Heart right ventricle (tissue), 16 donors: ENCODE data around the gene EIF2B4. TPM values are rescaled to one million over a fixed set of nuclear protein-coding genes. Genes with fewer than 3 reads are reported as not detected.

Source experiments
- ATAC-seq, 8 donors: fragments of 200-7000 bp; cut with Tn5 transposase; one replicate each; pipeline ENCODE4 v1.9.1; 2020; ENCODE audit warnings: mild to moderate bottlenecking in 8 of 8, moderate library complexity in 8 of 8, moderate number of reproducible peaks in 1 of 8
- DNase-seq, 2 donors: peaks; one replicate each; pipeline ENCODE4 v3.0.0-alpha.2; 2020
- H3K27ac ChIP-seq, 10 donors: fragments of 200-600 bp; sonication (generic) in 2 of 10; one replicate each; pipeline versions ENCODE4 v1.5.0 to v1.8.0; 2020 to 2022; ENCODE audit warnings: mild to moderate bottlenecking in 3 of 10
- H3K27me3 ChIP-seq, 7 donors: fragments of 200-600 bp; one replicate each; pipeline ENCODE4 v1.8.0; 2021 to 2022; ENCODE audit warnings: mild to moderate bottlenecking in 2 of 7
- H3K36me3 ChIP-seq, 9 donors: fragments of 200-600 bp; sonication (generic) in 1 of 9; one replicate each; pipeline versions ENCODE4 v1.5.0 to v1.8.0; 2020 to 2022; ENCODE audit warnings: mild to moderate bottlenecking in 2 of 9
- H3K4me1 ChIP-seq, 9 donors: fragments of 200-600 bp; sonication (generic) in 1 of 9; one replicate each; pipeline versions ENCODE4 v1.5.0 to v1.8.0; 2020 to 2022; ENCODE audit warnings: mild to moderate bottlenecking in 4 of 9
- H3K4me3 ChIP-seq, 10 donors: fragments of 200-600 bp; sonication (generic) in 2 of 10; one replicate each; pipeline versions ENCODE4 v1.5.0 to v1.8.0; 2020 to 2022; ENCODE audit warnings: mild to moderate bottlenecking in 7 of 10, moderate library complexity in 2 of 10
- H3K9me3 ChIP-seq, 11 donors: fragments of 200-600 bp in 10 of 11; sonication (generic) in 2 of 11; one replicate each; pipeline versions ENCODE4 v1.5.0 to v1.8.0; 2013 to 2022; ENCODE audit warnings: mild to moderate bottlenecking in 2 of 11, control low read depth in 1 of 11, moderate library complexity in 1 of 11
- WGBS, 2 donors: extraction: QIAGEN DNeasy Blood & Tissue Kit; methylation state at CpG; one replicate each; pipeline ENCODE4 v1.1.7; 2013; ENCODE audit warnings: inconsistent platforms in 1 of 2; 5-methylcytosine and 5-hydroxymethylcytosine counted together
- intact Hi-C, 10 donors: fragments of 100-400 bp; cut with DNase I; formaldehyde crosslinking; loops; one replicate each; pipeline versions ENCODE4 v1.11.1 to v1.14.2; 2022
- polyA plus RNA-seq, 2 donors: library from polyadenylated mRNA; stranded (reverse); fragments of 200-250 nt; gene quantifications; one replicate each; pipeline ENCODE4 v1.2.3, GENCODE V29; 2013
- total RNA-seq, 10 donors: library from RNA; stranded (reverse); fragmentation: NEBNext Ultra II Directional in 3 of 10; extraction: Animal tissue kit (Norgen Biotek cat#: 25700) in 3 of 10; gene quantifications; one replicate each; pipeline versions ENCODE4 v1.2.1 to v1.2.4, GENCODE V29; 2021 to 2023
- TF ChIP-seq, protein P1 (sequence below), 9 donors: fragments of 200-600 bp; sonication (generic) in 2 of 9; IDR thresholded peaks; one replicate each; pipeline versions ENCODE4 v1.5.0 to v1.8.0; 2021 to 2022; ENCODE audit warnings: antibody characterized with exemption in 9 of 9, mild to moderate bottlenecking in 5 of 9, moderate library complexity in 1 of 9
- donor health status: Arrhythmogenic right ventricular cardiomyopathy.
- donor health status: ischemic (EF 13 %, LVEDD 7.1; RV severe dilation, severe dysfunction).
- donor health status: healthy with polysubstance abuse.
- donor health status: DM: no; HTN: yes; CAD: no.
- donor health status: DM: no; HTN: no; CAD: no.
- donor health status: ischemic (EF 25% LVEDD 6.9; RV normal size, moderate dysfunction).
- donor health status: ischemic (EF 25% LVEDD 5.7; RV mildly dilated, moderate dysfunction).
- donor health status: healthy.
- donor health status: DM: yes; HTN: yes; CAD: no.
- donor health status: Ischemic cardiomyopathy.
- donor health status: ischemic (EF 35%, LVEDD 5.7; RV mildly dilated, moderate dysfunction).
- donor health status: nonischemic (EF 11% LVEDD 7.7; RV severe dilation, severe dysfunction).
- donor health status: DM: yes; HTN: yes; CAD: no.
- donor health status: PGD.
- donor health status: ischemic (EF 29% LVEDD 5.4; RV normal size, mild dysfunction).
- donor health status: nonischemic (EF 23%, LVEDD 6.1; RV moderate dilation, normal function).

Gene EIF2B4
- total and polyA plus RNA-seq, 12 donors: 26.4 to 70.7 (median 36.3) TPM

GRCh38 chr2:27350106-27350693 lies 19.9 kb downstream of the EIF2B4 start:
- DNase-seq: no peak
- intact Hi-C loops: loop anchor here in 2 of 10 donors (5.0 to 10.0 kb wide), 2 partner anchors 135 to 218 kb away; partner anchors contain the start of genes ATRAID (in 1 of the 2), CAD (in 1 of the 2), PREB (in 1 of the 2) and SLC5A6 (in 1 of the 2)
- TF ChIP-seq, protein P1, sequence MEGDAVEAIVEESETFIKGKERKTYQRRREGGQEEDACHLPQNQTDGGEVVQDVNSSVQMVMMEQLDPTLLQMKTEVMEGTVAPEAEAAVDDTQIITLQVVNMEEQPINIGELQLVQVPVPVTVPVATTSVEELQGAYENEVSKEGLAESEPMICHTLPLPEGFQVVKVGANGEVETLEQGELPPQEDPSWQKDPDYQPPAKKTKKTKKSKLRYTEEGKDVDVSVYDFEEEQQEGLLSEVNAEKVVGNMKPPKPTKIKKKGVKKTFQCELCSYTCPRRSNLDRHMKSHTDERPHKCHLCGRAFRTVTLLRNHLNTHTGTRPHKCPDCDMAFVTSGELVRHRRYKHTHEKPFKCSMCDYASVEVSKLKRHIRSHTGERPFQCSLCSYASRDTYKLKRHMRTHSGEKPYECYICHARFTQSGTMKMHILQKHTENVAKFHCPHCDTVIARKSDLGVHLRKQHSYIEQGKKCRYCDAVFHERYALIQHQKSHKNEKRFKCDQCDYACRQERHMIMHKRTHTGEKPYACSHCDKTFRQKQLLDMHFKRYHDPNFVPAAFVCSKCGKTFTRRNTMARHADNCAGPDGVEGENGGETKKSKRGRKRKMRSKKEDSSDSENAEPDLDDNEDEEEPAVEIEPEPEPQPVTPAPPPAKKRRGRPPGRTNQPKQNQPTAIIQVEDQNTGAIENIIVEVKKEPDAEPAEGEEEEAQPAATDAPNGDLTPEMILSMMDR (IDR thresholded peaks at IDR 0.05): no peak
- Histone ChIP-seq H3K4me1 (peaks cover 0 to 25% (median 13%) of the 10 kb centered on the region in 9 donors), H3K27ac (no peak overlapping the region), H3K36me3 (peaks cover 0 to 18% (median 0%) of the 10 kb centered on the region in 9 donors), H3K4me3 (no peak overlapping the region), H3K9me3 (no peaks in the 10 kb centered on the region), H3K27me3 (no peaks in the 10 kb centered on the region)
- no peak for ATAC-seq
- WGBS, 2 donors: 87% methylated on average over 7 of the region's 7 CpGs

DNA sequence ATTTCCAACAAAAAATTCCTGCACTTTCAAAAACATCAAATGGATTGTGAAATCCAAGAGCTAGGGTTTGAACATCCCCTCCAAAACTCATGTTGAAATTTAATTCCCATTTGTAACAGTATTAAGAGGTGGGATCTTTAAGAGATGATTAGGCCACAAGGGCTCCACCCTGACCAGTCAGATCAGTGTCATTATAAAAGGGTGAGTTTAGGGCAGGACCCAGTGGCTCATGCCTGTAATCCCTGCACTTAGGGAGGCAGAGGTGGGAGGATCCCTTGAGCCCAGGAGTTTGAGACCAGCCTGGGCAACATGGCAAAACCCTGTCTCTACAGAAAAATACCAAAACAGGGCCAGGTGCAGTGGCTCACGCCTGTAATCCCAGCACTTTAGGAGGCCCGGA lies 22.5 kb downstream of the EIF2B4 start:
- Histone ChIP-seq H3K4me3 (no peak overlapping the region), H3K9me3 (no peaks in the 10 kb centered on the region), H3K4me1 (peaks cover 0 to 6% (median 0%) of the 10 kb centered on the region in 9 donors), H3K27me3 (no peaks in the 10 kb centered on the region), H3K27ac (no peak overlapping the region), H3K36me3 (peaks cover 0 to 27% (median 6%) of the 10 kb centered on the region in 9 donors)
- peak in 1 of 8 donors; percentile 51 for ATAC-seq
- 89 to 95% methylated on average over 2 of the region's 2 CpGs for WGBS, 2 donors
- TF ChIP-seq, protein P1 (IDR thresholded peaks at IDR 0.05): no peak
- no peak for DNase-seq
- intact Hi-C loops: no loop called here

DNA sequence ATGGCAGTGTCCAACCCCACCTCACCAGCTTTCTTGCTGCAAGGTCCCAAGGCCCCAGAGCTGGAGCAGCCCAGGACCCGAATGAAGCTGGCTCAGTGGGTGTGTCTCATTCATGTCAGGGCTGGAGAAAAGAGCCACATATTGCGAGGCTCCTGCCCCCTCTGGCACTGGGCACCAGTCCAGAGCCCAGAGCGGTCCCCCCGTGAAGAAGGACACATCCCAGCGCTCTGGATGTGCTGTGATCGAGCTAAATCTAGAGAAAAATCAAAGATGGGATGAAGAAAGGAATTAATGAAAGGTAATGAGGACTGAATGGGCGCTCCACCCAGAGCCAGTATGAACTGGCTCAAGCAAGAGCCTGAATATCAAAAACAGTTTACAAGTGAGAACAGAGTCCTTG lies 34.0 kb downstream of the EIF2B4 start:
- 96 to 98% methylated on average over 7 of the region's 7 CpGs for WGBS, 2 donors
- Histone ChIP-seq H3K36me3 (peaks cover 0 to 100% (median 70%) of the 10 kb centered on the region in 9 donors), H3K27ac (no peak overlapping the region), H3K4me3 (no peak overlapping the region), H3K27me3 (no peaks in the 10 kb centered on the region), H3K9me3 (no peaks in the 10 kb centered on the region), H3K4me1 (no peaks in the 10 kb centered on the region)
- no peak for ATAC-seq
- intact Hi-C loops: no loop called here
- TF ChIP-seq, protein P1 (IDR thresholded peaks at IDR 0.05): no peak
- DNase-seq: no peak

DNA sequence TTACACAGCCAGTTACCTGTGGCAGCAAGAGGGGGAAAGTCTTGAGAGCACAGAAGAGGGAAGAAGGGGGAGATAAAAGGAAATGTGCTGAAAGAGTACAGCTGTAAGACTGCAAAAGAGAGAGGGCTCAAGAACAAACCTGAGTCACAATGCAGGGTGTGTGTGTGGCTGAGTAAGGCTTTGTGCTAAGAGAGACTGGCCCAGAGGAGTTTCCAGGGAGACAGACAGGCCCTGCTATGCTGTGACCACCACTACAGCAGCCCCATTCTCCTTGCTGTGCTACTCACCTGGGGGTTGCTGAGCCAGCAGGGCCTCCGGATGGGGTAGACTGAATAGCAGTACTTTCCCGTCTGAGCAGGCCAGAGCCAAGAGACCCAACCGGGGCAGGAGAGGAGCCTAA lies 34.8 kb downstream of the EIF2B4 start:
- no peak overlapping the region for H3K4me3 ChIP-seq
- no peaks in the 10 kb centered on the region for H3K4me1 ChIP-seq
- H3K9me3 ChIP-seq: no peaks in the 10 kb centered on the region
- H3K36me3 ChIP-seq: peaks cover 0 to 100% (median 71%) of the 10 kb centered on the region in 9 donors
- no peaks in the 10 kb centered on the region for H3K27me3 ChIP-seq
- H3K27ac ChIP-seq: no peak overlapping the region
- intact Hi-C loops: no loop called here
- TF ChIP-seq, protein P1 (IDR thresholded peaks at IDR 0.05): no peak
- 89 to 94% methylated on average over 3 of the region's 3 CpGs for WGBS, 2 donors
- ATAC-seq (peak in 1 of 8 donors; percentile 13), DNase-seq (no peak)
